A549 (cell line): ENCODE results near the gene TTC8.

Experiments used
- KDM5A ChIP-seq: fragments of 200-600 bp; sonication (generic); IDR thresholded peaks from 2 replicates; pipeline ENCODE4 v1.6.1; 2016; ENCODE audit warnings: antibody characterized with exemption, mild to moderate bottlenecking
- POLR2AphosphoS2 ChIP-seq: conservative IDR thresholded peaks from 2 replicates; pipeline ENCODE4 v1.6.1; 2012; ENCODE audit warnings: low read length, improper control_type of control experiment, inconsistent platforms
- SMC3 ChIP-seq: fragments of >200 bp; sonication (Bioruptor Twin); formaldehyde crosslinking; IDR thresholded peaks from 3 replicates; pipeline ENCODE4 v1.6.1; 2018; ENCODE audit warnings: inconsistent platforms

DNA sequence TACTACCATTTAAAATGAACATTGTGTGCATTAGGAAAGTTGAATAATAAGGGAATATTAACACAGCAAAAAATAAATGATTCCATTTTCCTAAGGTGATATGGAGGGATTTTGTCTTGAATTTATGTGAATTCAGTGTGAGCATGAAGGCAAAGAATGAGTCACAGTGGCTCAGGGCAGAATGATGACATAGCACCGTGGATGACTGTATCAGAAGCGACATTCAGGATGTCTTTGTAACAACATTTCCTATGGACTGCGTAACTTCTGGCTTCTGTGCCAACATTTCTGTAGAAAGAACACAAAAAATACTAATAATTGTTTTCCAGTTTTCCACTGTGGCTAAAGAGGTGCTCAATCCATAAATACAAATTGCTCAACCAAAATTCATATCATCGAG lies 54.6 kb downstream of the TTC8 start:
- TF ChIP-seq SMC3 (no peak), POLR2AphosphoS2 (no peak), KDM5A (no peak)
